Lung (tissue), 12 donors: ENCODE data around the gene ODAD3. TPM values are rescaled to one million over a fixed set of nuclear protein-coding genes. Genes with fewer than 3 reads are reported as not detected.

ENCODE experiments used
- ATAC-seq: fragments of 200-7000 bp; cut with Tn5 transposase; one replicate; pipeline ENCODE4 v1.9.1; 2020; ENCODE audit warnings: moderate number of reproducible peaks; ENCODE audit not compliant: insufficient read depth, low FRiP score
- DNase-seq, 3 donors: peaks; one replicate each; pipeline ENCODE4 v3.0.0-alpha.2; 2013 to 2017
- H3K27ac ChIP-seq, 2 donors: one replicate each; pipeline ENCODE4 v1.5.1; 2013; ENCODE audit warnings: mild to moderate bottlenecking in 2 of 2, moderate library complexity in 2 of 2, control low read depth in 1 of 2, inconsistent platforms in 1 of 2, low read depth in 1 of 2, low read length in 1 of 2
- H3K27me3 ChIP-seq, 3 donors: one replicate each; pipeline ENCODE4 v1.5.1; 2013; ENCODE audit warnings: low read length in 2 of 3; ENCODE audit not compliant: control insufficient read depth in 3 of 3, insufficient read depth in 3 of 3
- H3K36me3 ChIP-seq, 4 donors: one replicate each; pipeline ENCODE4 v1.5.1; 2013; ENCODE audit warnings: low read length in 4 of 4, mild to moderate bottlenecking in 1 of 4, moderate library complexity in 1 of 4; ENCODE audit not compliant: control insufficient read depth in 4 of 4, insufficient read depth in 4 of 4
- H3K4me1 ChIP-seq, 5 donors: one replicate each; pipeline ENCODE4 v1.5.1; 2013; ENCODE audit warnings: low read length in 5 of 5, mild to moderate bottlenecking in 2 of 5, moderate library complexity in 1 of 5; ENCODE audit not compliant: control insufficient read depth in 5 of 5, insufficient read depth in 5 of 5
- H3K4me3 ChIP-seq: one replicate; pipeline ENCODE4 v1.5.1; 2013; ENCODE audit warnings: mild to moderate bottlenecking, control low read depth, moderate library complexity
- H3K9ac ChIP-seq, 2 donors: one replicate each; pipeline ENCODE4 v1.5.1; 2013; ENCODE audit warnings: low read length in 2 of 2, control low read depth in 1 of 2; ENCODE audit not compliant: insufficient read depth in 1 of 2
- H3K9me3 ChIP-seq, 4 donors: one replicate each; pipeline ENCODE4 v1.5.1; 2013; ENCODE audit warnings: low read length in 3 of 4, mild to moderate bottlenecking in 1 of 4, moderate library complexity in 1 of 4; ENCODE audit not compliant: control insufficient read depth in 4 of 4, insufficient read depth in 3 of 4
- WGBS, 2 donors: extraction: QIAGEN DNeasy Blood & Tissue Kit; methylation state at CpG; one replicate each; pipeline ENCODE4 v1.1.7; 2013; 5-methylcytosine and 5-hydroxymethylcytosine counted together
- polyA plus RNA-seq, 2 donors: library from polyadenylated mRNA; stranded (reverse); fragments of 200-250 nt; gene quantifications; one replicate each; pipeline ENCODE4 v1.2.1, GENCODE V29; 2013
- total RNA-seq, 2 donors: library from RNA; depleted of rRNA in 1 of 2; stranded (reverse); fragments of >200 nt in 1 of 2; gene quantifications; one replicate each; pipeline ENCODE4 v1.2.1, GENCODE V29; 2014 to 2021
- TF ChIP-seq, protein P1 (sequence below): IDR thresholded peaks from 2 replicates; pipeline ENCODE4 v1.5.1; 2012; ENCODE audit warnings: mild to moderate bottlenecking; ENCODE audit errors: control extremely low read depth, extremely low read depth
- donor health status: control.
- donor health status: control.
- donor health status: Bipolar disorder and iron deficiency.
- donor health status: healthy.
- donor health status: DM: yes; HTN: yes; CAD: no.

ODAD3 gene
- total and polyA plus RNA-seq, 4 donors: 2.0 to 9.8 (median 4.2) TPM

GRCh38 chr19:11378319-11379189 lies 56.4 kb downstream of the ODAD3 start:
- Histone ChIP-seq H3K4me1 (peaks cover 0 to 32% (median 16%) of the 10 kb centered on the region in 5 donors), H3K4me3 (no peak overlapping the region), H3K27me3 (peaks cover 0 to 6% (median 3%) of the 10 kb centered on the region in 3 donors), H3K27ac (peak overlapping the region in 1 of 2 donors; percentile 26), H3K9me3 (peaks cover 0 to 2% (median 0%) of the 10 kb centered on the region in 4 donors), H3K9ac (no peak overlapping the region), H3K36me3 (peaks cover 0 to 5% (median 0%) of the 10 kb centered on the region in 4 donors)
- TF ChIP-seq, protein P1, sequence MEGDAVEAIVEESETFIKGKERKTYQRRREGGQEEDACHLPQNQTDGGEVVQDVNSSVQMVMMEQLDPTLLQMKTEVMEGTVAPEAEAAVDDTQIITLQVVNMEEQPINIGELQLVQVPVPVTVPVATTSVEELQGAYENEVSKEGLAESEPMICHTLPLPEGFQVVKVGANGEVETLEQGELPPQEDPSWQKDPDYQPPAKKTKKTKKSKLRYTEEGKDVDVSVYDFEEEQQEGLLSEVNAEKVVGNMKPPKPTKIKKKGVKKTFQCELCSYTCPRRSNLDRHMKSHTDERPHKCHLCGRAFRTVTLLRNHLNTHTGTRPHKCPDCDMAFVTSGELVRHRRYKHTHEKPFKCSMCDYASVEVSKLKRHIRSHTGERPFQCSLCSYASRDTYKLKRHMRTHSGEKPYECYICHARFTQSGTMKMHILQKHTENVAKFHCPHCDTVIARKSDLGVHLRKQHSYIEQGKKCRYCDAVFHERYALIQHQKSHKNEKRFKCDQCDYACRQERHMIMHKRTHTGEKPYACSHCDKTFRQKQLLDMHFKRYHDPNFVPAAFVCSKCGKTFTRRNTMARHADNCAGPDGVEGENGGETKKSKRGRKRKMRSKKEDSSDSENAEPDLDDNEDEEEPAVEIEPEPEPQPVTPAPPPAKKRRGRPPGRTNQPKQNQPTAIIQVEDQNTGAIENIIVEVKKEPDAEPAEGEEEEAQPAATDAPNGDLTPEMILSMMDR: peak; percentile 12
- DNase-seq (peak; percentile 43 to 59 (median 54)), ATAC-seq (no peak)
- WGBS, 2 donors: 46 to 51% methylated on average over 8 of the region's 8 CpGs

- Histone ChIP-seq H3K36me3 (peaks cover 0 to 5% (median 0%) of the 10 kb centered on the region in 4 donors), H3K9me3 (peaks cover 0 to 2% (median 0%) of the 10 kb centered on the region in 4 donors), H3K9ac (no peak overlapping the region), H3K4me1 (peaks cover 0 to 32% (median 15%) of the 10 kb centered on the region in 5 donors), H3K27ac (peak overlapping the region in 1 of 2 donors; percentile 26), H3K27me3 (peaks cover 0 to 5% (median 2%) of the 10 kb centered on the region in 3 donors), H3K4me3 (no peak overlapping the region)
- 96 to 98% methylated on average over 3 of the region's 3 CpGs for WGBS, 2 donors
- ATAC-seq: no peak
- TF ChIP-seq, protein P1: no peak
- no peak for DNase-seq
Observed at GRCh38 chr19:11377756-11378155, 57.2 kb downstream of the ODAD3 start.

DNA sequence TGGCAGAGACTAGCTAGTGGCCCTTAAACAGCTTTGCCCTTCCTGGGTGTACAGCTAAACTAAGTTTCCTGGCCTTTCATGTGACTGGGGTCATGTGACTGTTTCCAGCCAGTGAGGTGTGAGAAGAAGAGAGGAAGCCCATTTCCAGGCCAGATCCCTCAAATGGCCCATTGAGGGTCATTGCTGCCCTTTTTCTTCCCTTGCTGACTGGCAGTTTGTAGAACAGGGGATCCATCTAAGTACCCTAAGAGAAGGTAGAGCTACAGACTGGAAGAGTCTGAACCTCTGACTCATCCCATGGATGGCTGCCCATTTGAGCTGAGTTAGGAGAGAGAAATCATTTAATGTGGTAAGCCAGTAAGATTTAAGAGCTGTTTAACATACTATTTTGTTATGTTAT lies 57.7 kb downstream of the ODAD3 start:
- DNase-seq: no peak
- H3K27me3 ChIP-seq: peaks cover 0 to 3% (median 0%) of the 10 kb centered on the region in 3 donors
- H3K36me3 ChIP-seq: peaks cover 0 to 5% (median 0%) of the 10 kb centered on the region in 4 donors
- no peak overlapping the region for H3K4me3 ChIP-seq
- TF ChIP-seq, protein P1: no peak
- no peak for ATAC-seq
- H3K27ac ChIP-seq: peak overlapping the region in 1 of 2 donors; percentile 27
- H3K9me3 ChIP-seq: no peaks in the 10 kb centered on the region
- no peak overlapping the region for H3K9ac ChIP-seq
- peaks cover 0 to 32% (median 13%) of the 10 kb centered on the region in 5 donors for H3K4me1 ChIP-seq
